ENCODE results near the gene BOK. TPM values are rescaled to one million over a fixed set of nuclear protein-coding genes. Genes with fewer than 3 reads are reported as not detected.

The BOK gene
- total and polyA plus RNA-seq, 2 donors = 16.7 to 95.8 TPM

GRCh38 chr2:241545523-241546473, 12.7 kb upstream of the BOK start:
- WGBS = 71% methylated on average over 12 of the region's 12 CpGs
- Histone ChIP-seq H3K36me3 (ENCODE audit: insufficient read depth) (no peaks in the 10 kb centered on the region), H3K27ac (ENCODE audit: low read depth) (no peak overlapping the region), H3K4me3 (ENCODE audit: low read depth, low read length) (no peak overlapping the region), H3K4me1 (ENCODE audit: insufficient read depth) (peaks cover 2% of the 10 kb centered on the region)
- no peak for DNase-seq (ENCODE audit: extremely low spot score)

- WGBS = 18% methylated on average over 25 of the region's 25 CpGs
- H3K36me3 ChIP-seq (ENCODE audit: insufficient read depth) = no peaks in the 10 kb centered on the region
- H3K27ac ChIP-seq (ENCODE audit: low read depth) = no peak overlapping the region
- H3K4me1 ChIP-seq (ENCODE audit: insufficient read depth) = peaks cover 2% of the 10 kb centered on the region
- DNase-seq (ENCODE audit: extremely low spot score) = no peak
- H3K4me3 ChIP-seq (ENCODE audit: low read depth, low read length) = no peak overlapping the region
These were observed 11.6 kb upstream of the BOK start for GRCh38 chr2:241546771-241547498.

DNA sequence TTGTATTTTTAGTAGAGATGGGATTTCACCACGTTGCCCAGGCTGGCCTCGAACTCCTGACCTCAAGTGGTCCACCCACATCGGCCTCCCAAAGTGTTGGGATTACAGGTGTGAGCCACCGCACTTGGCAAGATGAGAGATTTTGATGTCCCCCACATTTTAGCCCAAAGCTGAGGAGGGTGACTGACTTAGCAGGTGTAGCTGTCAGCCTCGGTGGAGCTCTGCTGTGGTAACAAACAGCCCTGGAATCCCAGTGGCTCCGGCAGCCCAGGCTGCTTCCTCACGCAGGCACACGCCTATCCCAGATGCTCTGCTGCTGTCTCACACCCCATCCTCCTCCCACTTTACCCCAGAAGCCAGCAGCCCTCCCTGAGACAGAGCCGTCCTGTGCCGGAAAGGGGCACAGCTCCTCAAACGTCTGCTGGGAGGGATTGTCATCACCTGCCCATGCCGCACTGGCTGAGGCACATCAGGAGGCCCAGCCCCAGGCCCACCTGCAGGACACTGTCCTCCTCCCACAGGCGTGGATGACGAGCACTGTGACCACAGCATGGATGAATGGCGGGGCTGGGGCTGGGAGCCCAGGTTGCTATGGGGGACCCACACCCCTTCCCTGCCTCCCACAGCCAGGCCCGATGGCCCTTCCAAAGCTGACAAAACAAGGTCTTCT, 10.6 kb upstream of the BOK start:
- peaks cover 2% of the 10 kb centered on the region for H3K4me1 ChIP-seq (ENCODE audit: insufficient read depth)
- H3K27ac ChIP-seq (ENCODE audit: low read depth) = no peak overlapping the region
- WGBS = 92% methylated on average over 16 of the region's 16 CpGs
- no peak overlapping the region for H3K4me3 ChIP-seq (ENCODE audit: low read depth, low read length)
- DNase-seq (ENCODE audit: extremely low spot score) = no peak
- no peaks in the 10 kb centered on the region for H3K36me3 ChIP-seq (ENCODE audit: insufficient read depth)

DNA sequence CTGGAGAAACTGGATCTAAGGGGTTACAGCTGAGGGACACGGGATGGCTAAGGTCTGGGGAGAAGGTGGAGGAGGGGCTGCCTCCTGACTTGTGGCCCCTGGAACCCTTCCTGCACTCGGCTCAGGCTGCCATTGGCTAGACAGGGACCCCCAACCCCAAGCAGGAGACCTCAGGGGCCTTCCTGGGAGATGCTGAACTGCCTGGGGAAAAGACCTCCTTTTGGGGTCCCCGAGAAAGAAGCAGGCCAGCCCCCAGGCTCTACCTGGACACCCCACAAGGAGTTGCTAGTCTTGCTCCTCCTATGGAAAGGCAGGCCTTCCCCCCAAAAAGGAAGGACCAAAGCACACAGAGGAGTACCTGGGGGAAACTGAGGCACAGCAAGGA, 10.1 kb upstream of the BOK start:
- WGBS = 88% methylated on average over 3 of the region's 3 CpGs
- H3K36me3 ChIP-seq (ENCODE audit: insufficient read depth) = no peaks in the 10 kb centered on the region
- no peak for DNase-seq (ENCODE audit: extremely low spot score)
- H3K4me3 ChIP-seq (ENCODE audit: low read depth, low read length) = no peak overlapping the region
- no peak overlapping the region for H3K27ac ChIP-seq (ENCODE audit: low read depth)
- peaks cover 2% of the 10 kb centered on the region for H3K4me1 ChIP-seq (ENCODE audit: insufficient read depth)

DNA sequence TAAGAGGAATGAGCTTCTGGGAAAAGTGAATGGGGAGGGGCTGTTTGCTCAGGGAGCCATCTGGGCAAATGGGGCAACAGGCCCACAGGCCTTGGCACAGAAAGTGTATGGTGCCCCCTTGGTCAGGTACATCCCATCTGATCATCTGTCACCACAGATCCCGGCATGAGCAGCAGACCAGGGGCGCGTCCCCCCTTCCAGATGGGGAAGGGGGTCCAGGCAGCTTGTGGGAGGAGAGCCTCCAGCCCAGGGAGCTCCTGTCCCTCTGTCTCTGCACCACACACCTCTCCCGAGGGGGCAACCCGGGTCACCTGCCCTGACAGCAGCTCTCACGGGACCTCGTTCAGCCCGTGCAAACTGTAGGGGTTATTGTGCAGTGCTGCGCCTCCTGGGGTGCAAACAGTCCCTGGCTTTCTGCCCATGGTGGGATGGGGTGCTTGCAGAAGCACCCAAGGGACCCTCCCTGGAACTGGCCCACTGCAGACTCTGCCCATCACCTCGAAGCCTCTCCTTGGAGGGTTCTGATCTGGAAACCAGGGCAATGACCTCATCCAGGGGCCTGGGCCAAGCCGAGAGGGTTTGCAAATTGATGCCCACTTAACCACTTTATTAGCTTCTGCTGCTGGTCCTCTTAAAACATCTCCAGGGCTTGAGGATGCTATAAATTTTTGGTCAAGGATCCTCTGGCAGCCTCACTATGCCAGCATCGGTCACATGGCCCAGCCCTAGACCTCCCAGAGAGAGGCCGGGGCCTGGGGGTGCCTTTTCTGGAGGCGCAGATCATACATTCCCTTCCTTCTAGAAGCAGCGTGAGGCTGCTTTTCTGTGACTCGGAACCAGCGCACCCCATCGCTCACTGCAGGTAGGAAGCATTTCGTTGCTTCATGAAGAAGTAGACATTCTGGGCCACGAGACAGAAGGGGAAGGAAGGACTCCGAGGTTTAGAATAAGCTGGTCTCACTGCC, 7.6 kb upstream of the BOK start:
- no peaks in the 10 kb centered on the region for H3K36me3 ChIP-seq (ENCODE audit: insufficient read depth)
- WGBS = 73% methylated on average over 21 of the region's 21 CpGs
- peaks cover 2% of the 10 kb centered on the region for H3K4me1 ChIP-seq (ENCODE audit: insufficient read depth)
- no peak overlapping the region for H3K27ac ChIP-seq (ENCODE audit: low read depth)
- no peak for DNase-seq (ENCODE audit: extremely low spot score)
- no peak overlapping the region for H3K4me3 ChIP-seq (ENCODE audit: low read depth, low read length)

- no peaks in the 10 kb centered on the region for H3K36me3 ChIP-seq (ENCODE audit: insufficient read depth)
- DNase-seq (ENCODE audit: extremely low spot score) = no peak
- 74% methylated on average over 12 of the region's 12 CpGs for WGBS
- H3K27ac ChIP-seq (ENCODE audit: low read depth) = no peak overlapping the region
- no peak overlapping the region for H3K4me3 ChIP-seq (ENCODE audit: low read depth, low read length)
- peaks cover 2% of the 10 kb centered on the region for H3K4me1 ChIP-seq (ENCODE audit: insufficient read depth)
These were observed 6.9 kb upstream of the BOK start for GRCh38 chr2:241551599-241551997.

DNA sequence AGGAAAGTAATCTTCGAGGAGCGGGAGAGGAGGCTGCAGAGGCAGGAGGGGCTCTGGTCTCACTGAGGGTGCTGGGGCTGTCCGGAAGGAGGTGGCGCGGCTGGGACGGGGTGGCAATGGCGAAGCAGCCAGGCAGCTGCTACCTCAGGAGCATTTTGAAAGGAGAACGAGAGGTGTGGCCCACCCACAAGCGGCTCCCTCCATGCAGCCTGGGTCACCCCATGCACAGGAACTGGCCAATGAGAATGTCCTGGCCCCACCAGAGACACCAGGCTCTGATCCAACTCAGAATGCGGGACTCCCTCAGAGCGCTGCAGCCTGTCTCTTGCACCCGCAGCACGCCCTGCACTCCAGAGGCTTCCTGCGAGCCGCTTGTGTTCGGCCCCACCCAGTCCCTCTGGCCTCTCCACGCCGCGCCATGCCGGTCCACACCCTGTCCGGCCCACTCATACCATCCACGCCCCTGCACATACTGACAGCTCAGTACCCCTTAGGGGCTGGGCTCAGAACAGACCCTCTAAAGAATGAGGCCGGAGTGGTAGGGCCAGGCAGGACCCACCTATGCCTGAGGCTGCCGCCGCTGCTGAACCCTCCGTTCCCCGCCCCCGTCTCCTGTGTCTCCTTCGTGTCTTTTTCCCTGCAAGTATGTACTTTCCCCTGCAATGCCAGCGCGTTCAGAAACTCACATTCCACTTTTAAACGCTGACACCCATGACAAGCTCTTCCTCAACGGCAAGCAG, 6.4 kb upstream of the BOK start:
- H3K4me3 ChIP-seq (ENCODE audit: low read depth, low read length) = no peak overlapping the region
- WGBS = 73% methylated on average over 33 of the region's 33 CpGs
- DNase-seq (ENCODE audit: extremely low spot score) = no peak
- H3K27ac ChIP-seq (ENCODE audit: low read depth) = no peak overlapping the region
- H3K4me1 ChIP-seq (ENCODE audit: insufficient read depth) = peaks cover 2% of the 10 kb centered on the region
- no peaks in the 10 kb centered on the region for H3K36me3 ChIP-seq (ENCODE audit: insufficient read depth)

DNA sequence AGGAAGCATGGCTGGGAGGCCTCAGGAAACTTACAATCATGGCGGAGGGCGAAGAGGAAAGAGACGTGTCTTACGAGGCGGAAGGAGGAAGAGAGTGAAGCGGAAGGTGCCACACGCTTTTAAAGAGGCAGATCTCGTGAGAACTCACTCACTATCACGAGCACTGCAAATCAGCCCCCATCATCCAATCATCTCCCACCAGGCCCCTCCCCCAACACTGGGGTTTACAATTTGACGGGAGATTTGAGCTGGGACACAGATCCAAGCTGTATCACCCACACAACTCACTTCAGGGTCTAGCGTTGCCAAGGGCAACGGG, 5.1 kb upstream of the BOK start:
- Histone ChIP-seq H3K4me1 (ENCODE audit: insufficient read depth) (peaks cover 2% of the 10 kb centered on the region), H3K36me3 (ENCODE audit: insufficient read depth) (no peaks in the 10 kb centered on the region), H3K4me3 (ENCODE audit: low read depth, low read length) (no peak overlapping the region), H3K27ac (ENCODE audit: low read depth) (no peak overlapping the region)
- WGBS = 76% methylated on average over 12 of the region's 12 CpGs
- DNase-seq (ENCODE audit: extremely low spot score) = no peak

- Histone ChIP-seq H3K4me3 (ENCODE audit: low read depth, low read length) (no peak overlapping the region), H3K36me3 (ENCODE audit: insufficient read depth) (no peaks in the 10 kb centered on the region), H3K27ac (ENCODE audit: low read depth) (no peak overlapping the region), H3K4me1 (ENCODE audit: insufficient read depth) (peaks cover 2% of the 10 kb centered on the region)
- DNase-seq (ENCODE audit: extremely low spot score) = no peak
- 54% methylated on average over 6 of the region's 6 CpGs for WGBS
These were observed 4.6 kb upstream of the BOK start for GRCh38 chr2:241553981-241554380.

GRCh38 chr2:241554610-241555322, 3.8 kb upstream of the BOK start:
- DNase-seq (ENCODE audit: extremely low spot score) = no peak
- WGBS = 90% methylated on average over 7 of the region's 7 CpGs
- Histone ChIP-seq H3K27ac (ENCODE audit: low read depth) (no peak overlapping the region), H3K4me3 (ENCODE audit: low read depth, low read length) (no peak overlapping the region), H3K4me1 (ENCODE audit: insufficient read depth) (peaks cover under 1% of the 10 kb centered on the region), H3K36me3 (ENCODE audit: insufficient read depth) (no peaks in the 10 kb centered on the region)

DNA sequence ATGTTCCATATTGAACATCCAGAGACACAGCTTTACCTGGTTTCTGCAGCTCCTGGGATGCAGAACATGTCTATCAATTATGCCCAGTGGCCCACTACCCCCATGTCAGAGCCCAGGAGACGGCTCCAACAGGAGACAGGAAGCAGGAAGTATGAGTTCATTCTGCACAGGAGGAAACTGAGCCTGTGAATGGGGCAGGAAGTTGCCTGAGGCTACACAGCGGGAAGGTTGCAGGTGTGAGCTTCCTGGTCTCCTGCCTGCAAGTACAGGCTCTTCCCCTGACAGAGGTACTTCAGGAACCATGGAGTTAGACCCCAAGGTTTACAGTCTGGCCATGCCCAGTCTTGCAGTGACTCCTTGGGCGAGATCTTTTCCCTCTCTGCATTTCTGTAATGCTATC, 2.8 kb upstream of the BOK start:
- no peak for DNase-seq (ENCODE audit: extremely low spot score)
- WGBS = 42% methylated on average over 3 of the region's 3 CpGs

DNA sequence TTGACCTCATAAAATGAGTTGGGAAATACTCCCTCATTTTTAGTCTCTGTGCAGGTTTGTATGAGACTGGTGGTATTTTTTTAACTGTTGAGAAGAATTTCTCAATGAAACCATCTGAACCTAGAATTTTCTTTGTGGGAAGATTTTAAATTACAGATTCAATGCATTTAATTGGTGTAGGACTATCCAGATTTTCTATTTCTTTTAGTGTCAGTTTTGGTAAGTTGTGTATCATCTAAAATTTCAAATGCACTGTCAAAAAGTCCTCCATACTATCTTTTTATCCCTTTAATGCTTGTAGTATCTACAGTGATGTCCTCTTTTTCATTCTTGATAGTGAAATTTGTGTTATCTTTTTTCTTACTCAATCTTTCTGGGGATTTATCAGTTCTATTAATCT, 1.8 kb upstream of the BOK start:
- DNase-seq (ENCODE audit: extremely low spot score) = no peak
- H3K36me3 ChIP-seq (ENCODE audit: insufficient read depth) = no peaks in the 10 kb centered on the region
- no peak overlapping the region for H3K4me3 ChIP-seq (ENCODE audit: low read depth, low read length)
- peaks cover 3% of the 10 kb centered on the region for H3K4me1 ChIP-seq (ENCODE audit: insufficient read depth)
- H3K27ac ChIP-seq (ENCODE audit: low read depth) = no peak overlapping the region

More for the DNA sequence above, 2.8 kb upstream of the BOK start:
- H3K36me3 ChIP-seq (ENCODE audit: insufficient read depth) = no peaks in the 10 kb centered on the region
- H3K27ac ChIP-seq (ENCODE audit: low read depth) = no peak overlapping the region
- no peak overlapping the region for H3K4me3 ChIP-seq (ENCODE audit: low read depth, low read length)
- H3K4me1 ChIP-seq (ENCODE audit: insufficient read depth) = peaks cover 2% of the 10 kb centered on the region
